ENCODE results near the gene TMEM9. TPM values are rescaled to one million over a fixed set of nuclear protein-coding genes. Genes with fewer than 3 reads are reported as not detected.

TMEM9 gene
- total and polyA plus RNA-seq, 2 donors (not counting 3 experiments of a cell fraction or from before 2014, with no cell fraction given) = 39.3 to 96.1 TPM

DNA sequence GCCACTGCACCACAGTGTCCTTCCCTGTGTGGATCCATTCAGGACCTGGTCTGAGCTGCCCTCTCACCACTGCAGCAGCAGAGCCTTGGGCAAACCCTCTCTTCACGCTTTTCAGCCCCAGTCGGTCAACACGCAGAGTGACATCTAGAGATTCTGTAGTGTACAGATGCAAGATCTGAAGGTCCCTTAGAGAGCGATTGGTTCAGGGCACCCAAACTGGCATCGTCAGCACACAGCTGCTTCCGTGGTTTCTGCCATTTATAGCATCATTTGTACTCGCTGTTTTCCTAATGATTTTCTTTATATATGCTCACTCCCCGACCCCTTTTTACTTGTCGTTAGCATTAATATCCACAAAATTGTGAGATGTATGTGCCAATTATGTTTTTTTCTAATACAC, 25.8 kb downstream of the TMEM9 start:
- no peak overlapping the region for H3K9ac ChIP-seq (replicated peaks; ENCODE audit: extremely low read depth, insufficient read depth, low read length)
- dilution Hi-C loops (cut with MboI; ENCODE audit: extremely low pct_ligation_motif_present, low sequenced_read_pairs) = no loop called here
- no peaks in the 10 kb centered on the region for H4K20me1 ChIP-seq (replicated peaks; ENCODE audit: control insufficient read depth, extremely low read depth, insufficient read depth, low read length)
- no peaks in the 10 kb centered on the region for H3K9me1 ChIP-seq (replicated peaks; ENCODE audit: control insufficient read depth, extremely low read depth, insufficient read depth, low read length)
- no peak overlapping the region for H2AFZ ChIP-seq (ENCODE audit: low read depth, low read length)
- no peak overlapping the region for H3K27ac ChIP-seq (ENCODE audit: insufficient read depth, low read depth, low read length)
- H3K79me2 ChIP-seq (ENCODE audit: control insufficient read depth, insufficient read depth, low read length) = no peaks in the 10 kb centered on the region
- H3K36me3 ChIP-seq (ENCODE audit: control insufficient read depth in 2 of 2, extremely low read depth in 1 of 2, insufficient read depth in 2 of 2, low read length in 2 of 2) = no peaks in the 10 kb centered on the region
- peaks cover 12 to 15% of the 10 kb centered on the region in 2 experiments for H3K27me3 ChIP-seq (ENCODE audit: control insufficient read depth in 2 of 2, insufficient read depth in 2 of 2, low read length in 2 of 2)
- BruUV-seq (replicated peaks) = no TSS peak
- DNase-seq (ENCODE audit: low read depth, low spot score) = no peak
- intact Hi-C loops (cut with micrococcal nuclease) = no loop called here
- no peaks in the 10 kb centered on the region for H3K9me3 ChIP-seq (replicated peaks; ENCODE audit: control insufficient read depth, insufficient read depth, low read length)
- no peak overlapping the region for H3K4me3 ChIP-seq (replicated peaks in 1 of 3; ENCODE audit: insufficient read depth in 1 of 3, low read depth in 1 of 3, low read length in 3 of 3)
- TF ChIP-seq MYC (IDR thresholded peaks at IDR 0.05; ENCODE audit: low read depth, low read length) (no peak), GATA2 (IDR thresholded peaks at IDR 0.05; ENCODE audit: insufficient read depth, insufficient read length, low read depth, low read length) (no peak), POLR2AphosphoS5 (IDR thresholded peaks at IDR 0.05; ENCODE audit: insufficient read depth, low read depth, low read length) (no peak), EZH2 (IDR thresholded peaks at IDR 0.05; ENCODE audit: borderline replicate concordance, low read depth, low read length, severe bottlenecking) (no peak), POLR2A (IDR thresholded peaks at IDR 0.05; ENCODE audit: low read depth, low read length) (no peak), MAX (IDR thresholded peaks at IDR 0.05; ENCODE audit: insufficient read depth, insufficient read length) (no peak), FOS (IDR thresholded peaks at IDR 0.05; ENCODE audit: borderline replicate concordance, insufficient read depth, low read length) (no peak), JUN (IDR thresholded peaks at IDR 0.05; ENCODE audit: borderline replicate concordance, insufficient read depth, insufficient read length, low read depth) (no peak)
- no peaks in the 10 kb centered on the region for H3K4me1 ChIP-seq (ENCODE audit: control insufficient read depth, extremely low read depth, insufficient read depth, low read length)
- POLR2A ChIA-PET = no interaction called here
- CTCF ChIA-PET = interaction anchor here (1.2 kb wide), 1 partner anchor 9 kb away, joined by 7 read pairs; no protein-coding TSS in a partner anchor
- no peak overlapping the region for H3K4me2 ChIP-seq (ENCODE audit: insufficient read depth, low read length)
- FAIRE-seq = no peak
